GM13976 (cell line): ENCODE data around the gene HS3ST2.

ENCODE experiments used
- DNase-seq: peaks from one replicate; pipeline ENCODE4 v3.0.0; 2012; ENCODE audit warnings: low spot score
- in situ Hi-C: fragments of 300-500 bp; cut with MboI; formaldehyde crosslinking; loops from one replicate; pipeline ENCODE4 v1.12.0; 2022; ENCODE audit warnings: low sequenced_read_pairs, mixed read lengths, inconsistent platforms; ENCODE audit not compliant: unreplicated experiment
- TF ChIP-seq, protein P1 (sequence below): IDR thresholded peaks from 2 replicates; pipeline ENCODE4 v1.5.1; 2012; ENCODE audit warnings: borderline replicate concordance, mild to moderate bottlenecking; ENCODE audit not compliant: insufficient read depth; ENCODE audit errors: extremely low read depth, missing control alignments, control extremely low read depth

Gene HS3ST2

DNA sequence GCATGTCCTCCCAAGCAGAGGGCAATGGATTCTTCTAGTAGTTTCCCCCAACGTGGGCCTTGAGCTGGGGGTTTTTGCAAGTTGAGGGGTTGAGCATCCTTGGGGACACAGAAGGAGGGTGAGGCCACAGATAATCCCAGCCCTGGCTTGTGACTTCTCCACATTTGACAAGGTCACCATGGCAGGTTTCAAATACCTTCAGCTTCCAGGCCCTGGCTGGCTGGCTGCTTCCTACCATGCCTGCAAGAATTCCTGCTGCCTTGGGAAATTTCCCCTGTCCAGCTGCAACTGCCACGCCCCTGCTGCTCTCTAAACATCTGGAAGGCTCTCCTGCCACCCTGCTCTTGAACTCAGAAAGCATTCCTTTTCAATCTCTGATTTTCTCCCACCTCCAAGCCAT is 41.3 kb downstream of the HS3ST2 start:
- in situ Hi-C loops: no loop called here
- DNase-seq: no peak
- TF ChIP-seq, protein P1, sequence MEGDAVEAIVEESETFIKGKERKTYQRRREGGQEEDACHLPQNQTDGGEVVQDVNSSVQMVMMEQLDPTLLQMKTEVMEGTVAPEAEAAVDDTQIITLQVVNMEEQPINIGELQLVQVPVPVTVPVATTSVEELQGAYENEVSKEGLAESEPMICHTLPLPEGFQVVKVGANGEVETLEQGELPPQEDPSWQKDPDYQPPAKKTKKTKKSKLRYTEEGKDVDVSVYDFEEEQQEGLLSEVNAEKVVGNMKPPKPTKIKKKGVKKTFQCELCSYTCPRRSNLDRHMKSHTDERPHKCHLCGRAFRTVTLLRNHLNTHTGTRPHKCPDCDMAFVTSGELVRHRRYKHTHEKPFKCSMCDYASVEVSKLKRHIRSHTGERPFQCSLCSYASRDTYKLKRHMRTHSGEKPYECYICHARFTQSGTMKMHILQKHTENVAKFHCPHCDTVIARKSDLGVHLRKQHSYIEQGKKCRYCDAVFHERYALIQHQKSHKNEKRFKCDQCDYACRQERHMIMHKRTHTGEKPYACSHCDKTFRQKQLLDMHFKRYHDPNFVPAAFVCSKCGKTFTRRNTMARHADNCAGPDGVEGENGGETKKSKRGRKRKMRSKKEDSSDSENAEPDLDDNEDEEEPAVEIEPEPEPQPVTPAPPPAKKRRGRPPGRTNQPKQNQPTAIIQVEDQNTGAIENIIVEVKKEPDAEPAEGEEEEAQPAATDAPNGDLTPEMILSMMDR: no peak

DNA sequence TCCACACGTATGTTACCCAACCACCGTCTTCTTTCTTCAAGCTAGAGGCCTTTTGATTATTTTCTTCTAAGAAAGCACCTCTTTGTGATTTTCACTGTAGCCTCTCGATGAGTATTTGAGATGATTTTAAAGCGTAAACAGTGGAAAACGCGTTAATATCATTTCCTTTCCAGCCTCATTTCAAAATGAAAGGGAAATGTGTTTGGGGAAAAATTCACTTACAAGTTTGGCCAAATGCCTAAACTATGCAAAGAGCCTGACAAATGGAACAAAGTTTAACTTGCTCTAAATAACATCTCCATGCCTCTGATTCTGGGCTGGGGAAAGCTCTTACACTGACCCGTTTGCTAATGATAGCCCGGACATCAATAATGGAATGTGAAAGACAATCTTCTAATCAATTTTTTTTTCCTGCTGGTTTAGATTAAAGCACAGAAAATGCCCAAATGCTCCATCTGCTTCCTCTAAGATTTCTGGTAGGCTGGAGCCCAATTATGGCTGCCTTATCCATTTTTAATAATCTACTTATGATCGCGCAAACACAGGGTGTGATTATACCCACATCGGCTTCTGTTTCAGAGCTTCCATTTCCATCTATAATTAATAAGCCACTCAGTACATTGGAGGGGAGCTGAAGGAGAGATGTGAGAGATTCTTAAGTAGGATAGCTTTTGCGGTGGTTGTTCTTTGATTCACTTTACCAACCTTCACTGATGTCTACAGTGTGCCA is 43.5 kb downstream of the HS3ST2 start:
- DNase-seq: no peak
- in situ Hi-C loops: no loop called here
- TF ChIP-seq, protein P1: no peak

DNA sequence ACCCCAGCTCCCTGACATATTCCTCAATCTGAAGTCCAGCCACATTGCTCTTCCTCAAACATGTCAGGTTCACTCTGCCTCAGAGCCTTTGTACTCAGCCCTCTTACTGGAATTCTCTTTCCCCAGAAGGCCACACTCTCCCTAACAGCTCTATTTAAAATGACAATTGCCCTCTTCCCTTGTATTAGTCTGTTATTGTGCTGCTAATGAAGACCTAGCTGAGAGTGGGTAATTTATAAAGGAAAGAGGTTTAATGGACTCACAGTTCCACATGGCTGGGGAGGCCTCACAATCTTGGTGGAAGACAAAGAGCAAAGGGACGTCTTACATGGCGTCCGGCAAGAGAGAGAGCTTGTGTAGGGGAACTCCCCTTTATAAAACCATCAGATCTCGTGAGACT is 46.0 kb downstream of the HS3ST2 start:
- TF ChIP-seq, protein P1: no peak
- in situ Hi-C loops: no loop called here
- no peak for DNase-seq

DNA sequence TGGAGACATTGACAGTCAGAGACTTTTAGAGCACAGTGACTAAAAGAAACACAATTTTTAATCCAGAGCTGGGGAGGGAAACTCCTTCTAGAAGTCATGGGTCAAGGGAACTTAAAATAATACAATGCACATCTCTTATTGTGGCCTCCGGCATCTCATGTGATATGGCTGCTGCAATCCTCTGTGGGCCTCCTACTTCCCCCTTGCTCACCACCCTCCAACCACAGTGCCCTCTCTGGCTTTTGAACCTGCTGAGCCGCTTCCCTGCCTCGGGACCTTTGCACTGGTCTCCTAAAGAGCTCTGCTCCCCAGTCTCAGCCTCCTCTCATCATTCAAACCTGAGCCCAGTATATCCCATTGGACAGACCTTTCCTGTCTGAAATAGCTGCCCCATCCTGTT is 47.6 kb downstream of the HS3ST2 start:
- TF ChIP-seq, protein P1: no peak
- in situ Hi-C loops: no loop called here
- DNase-seq: no peak

DNA sequence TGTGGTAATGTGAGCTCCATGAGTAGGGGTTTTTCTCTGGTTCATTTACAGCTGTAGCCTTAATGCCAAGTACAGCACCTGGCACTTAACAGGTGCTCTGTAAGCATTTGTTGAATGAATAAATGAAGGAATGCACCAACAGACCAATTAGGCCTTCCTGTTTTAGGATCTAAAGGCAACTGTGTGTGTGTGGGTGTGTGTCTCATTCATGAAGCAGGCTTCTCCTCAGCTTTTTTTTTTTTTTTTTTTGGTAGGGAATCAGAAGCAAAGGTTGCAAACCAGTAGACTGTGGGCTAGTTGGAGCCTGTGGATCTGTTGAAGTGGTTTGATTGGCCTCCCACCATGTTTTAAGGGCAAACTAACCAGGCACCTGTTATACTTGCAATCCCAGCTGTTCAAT is 48.1 kb downstream of the HS3ST2 start:
- TF ChIP-seq, protein P1: no peak
- no peak for DNase-seq
- in situ Hi-C loops: no loop called here

DNA sequence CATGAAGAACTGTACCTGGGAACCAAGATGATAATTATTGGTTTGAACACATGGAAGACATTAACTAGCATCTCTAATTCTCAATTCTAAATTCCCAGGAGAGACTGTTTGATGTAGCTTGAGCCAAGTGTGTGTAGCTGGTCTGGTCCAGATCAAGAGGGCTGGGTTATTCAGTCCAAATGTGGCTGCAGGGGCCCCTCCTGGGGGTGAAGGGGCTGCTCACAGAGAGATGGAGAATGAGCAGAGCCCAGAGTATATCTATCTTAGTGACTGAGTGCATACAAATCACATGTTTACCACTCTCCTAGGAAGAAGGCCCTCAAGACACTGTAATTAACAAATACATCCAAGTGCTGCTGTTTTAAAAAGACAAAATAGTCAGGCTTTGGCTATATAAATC is 50.4 kb downstream of the HS3ST2 start:
- DNase-seq: no peak
- TF ChIP-seq, protein P1: no peak
- in situ Hi-C loops: no loop called here

DNA sequence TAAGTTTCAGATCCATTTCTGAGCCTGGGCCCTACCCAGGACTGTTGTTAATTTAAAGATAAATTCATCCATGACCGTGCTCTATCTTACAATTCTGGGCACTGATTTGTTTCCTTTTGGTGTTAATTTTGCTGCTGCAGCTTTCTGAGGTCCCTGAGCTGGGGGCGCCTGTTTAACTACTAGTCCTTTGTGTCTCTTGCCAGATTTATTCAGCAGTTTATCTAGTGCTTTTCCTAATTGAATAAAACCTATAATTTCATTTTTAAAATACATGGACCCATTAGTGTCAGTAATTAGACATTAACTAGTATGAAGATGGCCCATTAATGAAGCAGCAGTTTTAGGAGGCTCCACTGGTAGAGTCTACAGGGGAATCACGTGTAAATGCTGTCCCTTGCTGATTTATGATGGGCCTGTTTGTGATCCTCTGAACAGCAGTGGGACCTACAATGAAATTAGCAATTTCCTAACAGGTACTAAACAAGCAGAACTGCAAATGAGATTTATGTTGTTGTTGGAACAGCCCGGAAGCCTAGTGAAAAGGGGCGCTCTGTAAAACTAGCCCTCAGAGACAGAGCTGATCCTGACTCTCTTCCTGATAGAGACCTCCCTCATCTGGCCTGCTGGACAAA is 54.7 kb downstream of the HS3ST2 start:
- DNase-seq: no peak
- in situ Hi-C loops: no loop called here

More for the DNA sequence above, 54.7 kb downstream of the HS3ST2 start:
- TF ChIP-seq, protein P1: no peak
